ENCODE measurements around the gene BTF3. TPM values are rescaled to one million over a fixed set of nuclear protein-coding genes. Genes with fewer than 3 reads are reported as not detected.

BTF3 gene
- total and polyA plus RNA-seq, 2 of the 13 experiments (the other 11 are each of a cell fraction or from before 2014, with no cell fraction given), result 557 to 698 TPM

DNA sequence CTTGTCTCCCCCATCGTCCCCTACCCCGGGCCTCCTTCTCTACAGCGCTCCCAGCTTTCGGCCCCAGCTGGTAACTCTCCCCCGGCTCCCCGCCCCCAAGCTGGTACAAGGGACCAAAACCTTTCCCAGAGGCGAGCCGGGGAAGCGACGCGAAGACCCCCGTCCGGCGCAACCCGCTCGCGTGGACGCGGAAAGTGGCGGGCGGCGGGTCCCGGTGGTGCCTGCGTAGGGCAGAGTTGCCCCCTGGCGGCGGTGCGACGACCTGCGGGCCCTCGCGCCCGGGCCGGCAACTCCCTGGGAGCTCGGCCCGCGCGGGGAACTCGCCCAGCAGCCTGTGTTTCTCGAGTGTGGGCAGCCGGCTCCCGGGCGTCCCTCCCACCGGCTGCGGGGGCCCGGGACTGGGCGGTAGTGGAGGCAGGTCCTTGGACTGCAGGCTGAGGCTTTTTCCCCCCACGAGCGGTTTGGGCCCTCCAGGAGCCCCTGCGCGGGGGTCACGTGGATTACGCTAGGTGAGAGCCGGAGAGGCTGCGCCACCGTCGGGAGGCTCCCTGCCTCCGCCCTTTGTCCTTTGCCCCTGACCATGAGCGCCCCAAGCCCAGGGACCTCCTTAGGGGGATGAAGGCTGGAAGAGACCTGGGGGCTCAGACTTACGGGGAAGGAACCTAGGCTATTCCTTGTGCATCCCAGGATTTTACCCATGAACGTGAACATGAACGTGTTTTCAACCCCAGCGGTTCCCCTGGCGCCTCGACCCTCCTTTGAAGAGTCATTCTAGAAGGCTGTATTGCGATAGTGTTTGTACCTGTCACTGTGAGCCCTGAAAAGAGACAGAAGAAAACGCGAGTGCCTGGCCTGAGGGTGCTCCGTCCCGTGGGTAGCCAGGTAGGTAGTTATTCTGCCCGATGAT, 46.8 kb upstream of the BTF3 start (continued):
- no peak for TF ChIP-seq ZNF326 (CRISPR knock-in tag; IDR thresholded peaks at IDR 0.05; ENCODE audit: borderline replicate concordance)
- TF ChIP-seq RAD51 (IDR thresholded peaks at IDR 0.05; ENCODE audit: borderline replicate concordance), result no peak
- no peak for TF ChIP-seq ZNF615 (CRISPR knock-in tag; IDR thresholded peaks at IDR 0.05; ENCODE audit: borderline replicate concordance)
- TF ChIP-seq ZNF605 (CRISPR knock-in tag; IDR thresholded peaks at IDR 0.05), result no peak
- TF ChIP-seq ZBTB37 (CRISPR knock-in tag; IDR thresholded peaks at IDR 0.05), result no peak
- no peak for TF ChIP-seq ZFP37 (CRISPR knock-in tag; IDR thresholded peaks at IDR 0.05; ENCODE audit: borderline replicate concordance)
- no peak for TF ChIP-seq HNF4G (IDR thresholded peaks at IDR 0.05; ENCODE audit: borderline replicate concordance, low read depth, low read length)
- no peak for TF ChIP-seq HNF4G (CRISPR knock-in tag; IDR thresholded peaks at IDR 0.05; ENCODE audit: borderline replicate concordance, low read depth)
- TF ChIP-seq SP5 (CRISPR knock-in tag; IDR thresholded peaks at IDR 0.05; ENCODE audit: borderline replicate concordance, low read depth), result no peak
- no peak for TF ChIP-seq IKZF1 (IDR thresholded peaks at IDR 0.05)
- TF ChIP-seq ZNF660 (CRISPR knock-in tag; IDR thresholded peaks at IDR 0.05; ENCODE audit: borderline replicate concordance, low read depth), result no peak
- TF ChIP-seq ZNF382 (CRISPR knock-in tag; IDR thresholded peaks at IDR 0.05; ENCODE audit: borderline replicate concordance), result no peak
- no peak for TF ChIP-seq LCORL (IDR thresholded peaks at IDR 0.05)
- TF ChIP-seq LCORL (CRISPR knock-in tag; IDR thresholded peaks at IDR 0.05), result no peak
- peak; percentile 44; the same call in 1 of the 2 replicates for TF ChIP-seq ZFP91 (CRISPR knock-in tag; IDR thresholded peaks at IDR 0.05; ENCODE audit: borderline replicate concordance)
- TF ChIP-seq, protein P1, sequence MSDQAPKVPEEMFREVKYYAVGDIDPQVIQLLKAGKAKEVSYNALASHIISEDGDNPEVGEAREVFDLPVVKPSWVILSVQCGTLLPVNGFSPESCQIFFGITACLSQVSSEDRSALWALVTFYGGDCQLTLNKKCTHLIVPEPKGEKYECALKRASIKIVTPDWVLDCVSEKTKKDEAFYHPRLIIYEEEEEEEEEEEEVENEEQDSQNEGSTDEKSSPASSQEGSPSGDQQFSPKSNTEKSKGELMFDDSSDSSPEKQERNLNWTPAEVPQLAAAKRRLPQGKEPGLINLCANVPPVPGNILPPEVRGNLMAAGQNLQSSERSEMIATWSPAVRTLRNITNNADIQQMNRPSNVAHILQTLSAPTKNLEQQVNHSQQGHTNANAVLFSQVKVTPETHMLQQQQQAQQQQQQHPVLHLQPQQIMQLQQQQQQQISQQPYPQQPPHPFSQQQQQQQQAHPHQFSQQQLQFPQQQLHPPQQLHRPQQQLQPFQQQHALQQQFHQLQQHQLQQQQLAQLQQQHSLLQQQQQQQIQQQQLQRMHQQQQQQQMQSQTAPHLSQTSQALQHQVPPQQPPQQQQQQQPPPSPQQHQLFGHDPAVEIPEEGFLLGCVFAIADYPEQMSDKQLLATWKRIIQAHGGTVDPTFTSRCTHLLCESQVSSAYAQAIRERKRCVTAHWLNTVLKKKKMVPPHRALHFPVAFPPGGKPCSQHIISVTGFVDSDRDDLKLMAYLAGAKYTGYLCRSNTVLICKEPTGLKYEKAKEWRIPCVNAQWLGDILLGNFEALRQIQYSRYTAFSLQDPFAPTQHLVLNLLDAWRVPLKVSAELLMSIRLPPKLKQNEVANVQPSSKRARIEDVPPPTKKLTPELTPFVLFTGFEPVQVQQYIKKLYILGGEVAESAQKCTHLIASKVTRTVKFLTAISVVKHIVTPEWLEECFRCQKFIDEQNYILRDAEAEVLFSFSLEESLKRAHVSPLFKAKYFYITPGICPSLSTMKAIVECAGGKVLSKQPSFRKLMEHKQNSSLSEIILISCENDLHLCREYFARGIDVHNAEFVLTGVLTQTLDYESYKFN (CRISPR knock-in tag; conservative IDR thresholded peaks at IDR 0.05), result no peak
- TF ChIP-seq RBM22 (optimal IDR thresholded peaks at IDR 0.05; ENCODE audit: low read length), result no peak
- no peak for TF ChIP-seq ZNF275 (CRISPR knock-in tag; IDR thresholded peaks at IDR 0.05; ENCODE audit: borderline replicate concordance)
- TF ChIP-seq ZSCAN30 (CRISPR knock-in tag; IDR thresholded peaks at IDR 0.05), result no peak
- no peak for TF ChIP-seq ZNF549 (CRISPR knock-in tag; IDR thresholded peaks at IDR 0.05)
- TF ChIP-seq ZNF672 (CRISPR knock-in tag; IDR thresholded peaks at IDR 0.05), result no peak
- TF ChIP-seq SSRP1 (CRISPR knock-in tag; IDR thresholded peaks at IDR 0.05), result no peak
- peak; percentile 92; the same call in 1 of the 2 replicates for TF ChIP-seq MTF2 (CRISPR knock-in tag; IDR thresholded peaks at IDR 0.05; ENCODE audit: borderline replicate concordance)
